Superior temporal gyrus (tissue), 1 donor: ENCODE data around the gene LONRF3.
"Not testable (repeated sequence)": the region's sequence is repeated elsewhere in the genome, so short reads cannot be mapped to it uniquely, and the experiment has no call there.

Source experiments
- DNase-seq: peaks from one replicate; pipeline ENCODE4 v3.0.0-alpha.2; 2016; ENCODE audit errors: extremely low spot score

LONRF3 gene

GRCh38 chrX:118983513-118983912 lies 9.1 kb downstream of the LONRF3 start:
- no peak for DNase-seq

GRCh38 chrX:118988911-118989310 lies 14.5 kb downstream of the LONRF3 start:
- no peak for DNase-seq

DNA sequence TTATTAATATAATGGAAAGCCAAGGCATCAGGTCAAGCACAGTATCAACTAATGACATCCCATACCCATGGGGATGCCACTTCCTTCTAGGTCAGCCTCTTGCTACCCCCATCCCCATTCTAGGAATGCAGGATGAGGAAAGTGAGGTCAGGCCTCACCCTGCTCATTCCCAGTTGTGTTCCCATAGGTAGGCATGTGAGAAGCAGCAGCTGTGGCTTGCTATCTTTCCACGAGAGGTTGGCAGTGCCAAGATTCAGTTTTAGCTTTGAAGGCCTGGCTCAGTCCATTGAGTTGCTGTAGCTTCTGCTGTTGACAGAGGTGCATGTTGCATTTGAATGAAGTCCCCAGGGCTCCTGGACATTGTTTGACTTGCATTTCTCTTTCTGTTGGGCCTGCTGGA lies 15.5 kb downstream of the LONRF3 start:
- no peak for DNase-seq

- DNase-seq, result no peak
Observed at GRCh38 chrX:118990512-118991227, 16.3 kb downstream of the LONRF3 start.

DNA sequence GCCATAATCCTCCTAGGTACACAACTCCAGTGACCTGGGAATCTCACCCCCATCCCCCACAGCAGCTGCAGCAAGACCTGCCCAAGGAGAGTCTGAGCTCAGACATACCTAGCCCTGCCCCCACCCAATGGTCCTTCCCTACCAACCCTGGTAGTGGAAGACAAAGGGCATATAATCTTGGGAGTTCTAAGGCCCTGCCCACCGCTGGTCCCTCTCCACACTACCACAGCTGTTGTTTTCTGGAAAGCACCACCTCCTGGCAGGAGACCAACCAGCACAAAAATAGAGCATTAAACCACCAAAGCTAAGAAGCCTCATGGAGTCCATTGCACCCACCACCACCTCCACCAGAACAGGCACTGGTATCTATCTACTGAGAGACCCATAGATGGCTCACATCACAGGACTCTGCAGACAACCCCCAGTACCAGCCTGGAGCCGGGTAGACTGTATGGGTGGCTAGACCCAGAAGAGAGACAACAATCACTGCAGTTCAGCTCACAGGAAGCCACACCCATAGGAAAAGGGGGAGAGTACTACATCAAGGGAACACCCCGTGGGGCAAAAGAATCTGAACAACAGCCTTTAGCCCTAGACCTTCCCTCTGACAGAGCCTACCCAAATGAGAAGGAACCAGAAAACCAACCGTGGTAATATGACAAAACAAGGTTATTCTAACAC lies 18.2 kb downstream of the LONRF3 start:
- DNase-seq, result not testable (repeated sequence)

- DNase-seq, result no peak
Observed at GRCh38 chrX:119003462-119003861, 29.0 kb downstream of the LONRF3 start.

DNA sequence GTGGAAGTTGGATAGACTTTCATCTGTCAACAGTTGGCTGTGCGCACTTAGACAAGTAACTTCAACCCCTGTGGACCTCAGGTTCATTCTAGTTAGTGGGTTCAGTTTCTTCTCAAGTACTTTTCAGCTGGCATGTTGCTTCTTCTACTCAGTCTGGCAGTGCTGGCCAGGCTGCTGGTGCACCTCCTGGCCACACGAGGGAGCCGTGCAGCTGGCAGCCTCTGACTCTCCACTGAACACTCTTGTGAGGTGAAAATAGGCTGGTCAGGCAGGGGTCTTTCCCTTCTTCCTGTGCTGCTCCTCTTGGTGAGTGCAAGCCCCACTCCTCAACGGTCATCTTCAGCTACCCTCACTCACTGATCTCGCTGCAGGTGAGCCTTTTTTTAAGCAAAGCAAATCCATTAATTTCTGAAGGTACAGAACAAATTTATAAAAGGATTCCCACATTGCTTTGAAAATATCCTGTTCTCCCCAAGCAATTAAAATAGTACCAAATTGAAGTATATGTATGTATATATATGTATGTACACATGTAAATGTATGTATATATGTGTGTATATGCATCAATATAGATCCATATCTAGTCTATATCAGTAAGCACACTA lies 30.6 kb downstream of the LONRF3 start:
- DNase-seq, result peak; percentile 29

DNA sequence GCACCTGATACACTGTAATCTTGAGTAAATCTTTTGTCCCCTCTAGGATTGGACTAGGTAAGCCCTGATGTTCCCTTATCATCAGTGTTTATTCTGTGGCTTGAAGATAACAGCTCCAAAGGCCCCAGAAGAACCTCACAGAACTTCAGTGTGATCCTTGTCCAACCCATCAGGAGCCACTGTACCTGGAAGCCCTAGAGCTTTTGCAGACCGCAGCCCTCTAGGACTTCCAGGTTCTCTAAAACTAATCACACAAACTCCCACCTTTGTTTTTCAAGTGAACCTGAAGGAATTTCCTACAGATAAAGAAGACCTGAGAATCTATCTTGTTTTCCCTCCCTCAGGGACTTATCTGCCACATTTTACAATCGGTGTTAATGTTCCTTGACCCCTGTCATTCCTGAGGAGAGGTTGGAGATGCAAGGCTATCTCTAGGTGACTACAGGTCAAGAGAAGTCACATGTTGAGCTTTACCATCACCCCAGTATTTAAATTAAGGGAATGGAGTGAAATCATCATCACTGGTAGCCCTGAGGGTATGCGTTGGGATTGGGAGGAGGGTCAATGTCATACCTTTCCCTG lies 32.9 kb downstream of the LONRF3 start:
- DNase-seq, result no peak

DNA sequence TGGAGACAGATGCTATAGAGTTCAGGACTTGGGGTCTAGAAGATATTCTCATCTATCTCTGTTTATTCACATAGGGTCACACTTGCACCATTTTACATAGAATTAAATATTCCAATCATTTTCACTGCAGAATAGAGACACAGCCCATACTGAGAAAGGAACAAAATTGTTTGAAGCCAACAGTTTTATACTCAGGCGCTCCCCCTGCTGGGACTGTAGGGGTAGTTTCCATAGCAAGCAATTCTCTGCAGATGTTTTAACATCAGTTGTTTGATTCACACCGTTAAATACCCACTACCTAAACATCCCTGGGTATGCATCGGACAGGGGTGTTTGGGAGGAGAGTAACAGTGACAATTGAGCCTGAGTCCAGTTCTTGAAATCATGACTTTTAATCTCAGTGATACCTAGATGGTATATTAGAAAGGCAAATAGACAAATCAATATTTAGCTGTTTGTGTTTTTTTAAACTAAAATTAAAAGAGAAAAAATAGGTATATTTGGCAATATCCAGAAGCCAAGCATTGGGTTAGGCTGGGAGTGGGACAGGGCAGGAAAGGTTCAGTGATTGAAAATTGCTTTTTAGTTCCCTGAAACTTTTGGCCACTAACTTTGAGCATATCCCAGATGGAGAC lies 33.8 kb downstream of the LONRF3 start:
- DNase-seq, result peak; percentile 59

GRCh38 chrX:119009071-119009470 lies 34.7 kb downstream of the LONRF3 start:
- no peak for DNase-seq

GRCh38 chrX:119010491-119010890 lies 36.1 kb downstream of the LONRF3 start:
- DNase-seq, result no peak

DNA sequence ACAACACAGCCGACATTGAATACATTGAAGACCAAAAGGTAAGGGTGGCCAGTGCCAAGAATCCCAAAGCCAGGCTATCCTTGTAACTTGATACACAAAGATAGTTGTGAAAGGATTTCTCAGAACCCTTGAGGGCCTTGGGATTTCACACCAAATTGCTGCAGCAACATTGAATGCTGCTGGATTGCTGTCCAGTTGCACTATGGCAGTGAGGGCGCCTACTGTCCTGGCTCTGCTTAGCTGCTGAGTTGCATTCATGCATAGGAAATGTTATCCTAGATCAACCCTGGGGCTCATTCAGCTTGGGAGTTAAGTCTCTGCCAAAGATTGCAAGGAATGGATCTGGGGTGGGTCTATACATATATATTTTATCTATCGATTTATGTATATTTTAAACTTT lies 38.7 kb downstream of the LONRF3 start:
- DNase-seq, result no peak

GRCh38 chrX:119015407-119016237 lies 41.2 kb downstream of the LONRF3 start:
- no peak for DNase-seq

DNA sequence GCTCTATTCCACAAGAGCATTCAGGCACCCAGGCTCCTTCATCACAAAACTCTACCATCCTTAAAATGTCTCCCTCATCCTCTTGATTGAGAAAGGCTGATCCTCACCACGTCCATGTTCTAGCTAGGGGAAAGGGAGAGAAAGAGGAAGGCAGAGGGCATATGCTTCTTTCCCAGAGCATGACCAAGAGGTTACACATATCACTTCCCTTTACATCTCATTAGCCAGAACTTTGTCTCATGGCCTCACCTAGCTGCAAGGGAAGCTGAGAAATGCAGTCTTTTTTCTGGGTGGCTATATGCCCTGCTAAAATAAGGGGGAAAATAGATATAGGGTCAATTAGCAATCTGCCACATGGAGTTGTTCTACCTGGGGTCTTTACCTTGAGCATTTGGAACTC lies 42.7 kb downstream of the LONRF3 start:
- DNase-seq, result no peak

DNA sequence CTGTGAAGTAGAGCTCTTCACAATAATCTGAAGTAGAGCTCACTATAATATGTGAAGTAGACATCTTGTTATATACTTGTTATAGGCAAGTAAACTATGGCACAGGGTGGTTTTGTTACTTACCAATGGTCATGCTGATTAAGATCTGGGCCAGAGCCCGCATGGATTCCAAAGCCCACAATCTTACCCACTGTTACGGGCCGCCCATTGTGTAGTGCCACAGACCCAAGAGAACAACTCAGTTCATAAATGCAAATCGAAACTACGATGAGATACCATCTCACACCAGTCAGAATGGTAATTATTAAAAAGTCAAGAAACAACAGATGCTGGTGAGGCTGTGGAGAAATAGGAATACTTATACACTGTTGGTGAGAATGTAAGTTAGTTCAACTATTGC lies 51.5 kb downstream of the LONRF3 start:
- DNase-seq, result no peak

GRCh38 chrX:119026344-119026743 lies 51.9 kb downstream of the LONRF3 start:
- not testable (repeated sequence) for DNase-seq

- DNase-seq, result not testable (repeated sequence)
Observed at GRCh38 chrX:119027960-119028732, 53.7 kb downstream of the LONRF3 start.

- DNase-seq, result no peak
Observed at GRCh38 chrX:119028733-119029330, 54.4 kb downstream of the LONRF3 start.

DNA sequence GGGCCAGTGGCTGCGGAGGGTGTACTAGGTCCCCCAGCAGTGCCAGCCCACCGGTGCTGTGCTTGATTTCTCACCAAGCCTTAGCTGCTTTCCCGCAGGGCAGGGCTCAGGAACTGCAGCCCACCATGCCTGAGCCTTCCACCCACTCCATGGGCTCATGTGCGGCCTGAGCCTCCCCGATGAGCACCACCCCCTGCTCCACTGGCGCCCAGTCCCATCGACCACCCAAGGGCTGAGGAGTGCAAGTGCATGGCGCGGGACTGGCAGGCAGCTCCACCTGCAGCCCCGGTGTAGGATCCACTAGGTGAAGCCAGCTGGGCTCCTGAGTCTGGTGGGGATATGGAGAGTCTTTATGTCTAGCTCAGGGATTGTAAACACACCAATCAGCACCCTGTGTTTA lies 55.2 kb downstream of the LONRF3 start:
- DNase-seq, result not testable (repeated sequence)

DNA sequence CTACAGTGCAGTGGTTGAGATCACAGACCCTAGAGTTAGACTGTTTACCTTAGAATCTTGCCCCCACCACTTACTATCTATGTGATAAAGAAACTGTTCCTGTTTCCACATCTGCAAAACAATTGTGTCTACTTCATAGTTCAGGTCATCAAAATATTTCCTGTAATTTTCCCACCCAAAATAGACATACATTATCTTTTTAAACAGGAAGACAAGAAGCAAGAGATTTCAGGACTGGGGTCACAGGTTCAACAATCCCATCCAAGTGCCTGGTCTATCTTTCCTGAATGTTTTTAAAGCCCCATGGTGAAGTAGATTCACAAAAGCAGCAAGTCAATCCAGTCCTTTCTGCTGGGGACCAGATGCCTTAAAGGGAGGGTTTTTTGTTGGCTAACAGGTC lies 56.6 kb downstream of the LONRF3 start:
- DNase-seq, result no peak
